Mesodermal cell (in vitro differentiated cells): ENCODE measurements around the gene MCM3AP.
A peak's percentile ranks its signal among the peaks of the same experiment; 100 is the strongest.

ENCODE experiments used
- H3K27ac ChIP-seq: 2 replicates; pipeline ENCODE4 v1.7.0; 2013; ENCODE audit warnings: mild to moderate bottlenecking, low read depth, low read length, moderate library complexity; ENCODE audit not compliant: severe bottlenecking
- H3K36me3 ChIP-seq: 2 replicates; pipeline ENCODE4 v1.7.1; 2013; ENCODE audit warnings: mild to moderate bottlenecking, low read length, moderate library complexity; ENCODE audit not compliant: control insufficient read depth, insufficient read depth
- H3K4me1 ChIP-seq: one replicate; pipeline ENCODE4 v1.7.1; 2013; ENCODE audit warnings: mild to moderate bottlenecking, low read length; ENCODE audit not compliant: insufficient read depth, control insufficient read depth, poor library complexity, severe bottlenecking
- H3K4me3 ChIP-seq: 2 replicates; pipeline ENCODE4 v1.7.0; 2013; ENCODE audit warnings: low read length, control low read depth, mild to moderate bottlenecking; ENCODE audit not compliant: insufficient read depth, poor library complexity, severe bottlenecking; ENCODE audit errors: extremely low read depth
- H3K9me3 ChIP-seq: 2 replicates; pipeline ENCODE4 v1.7.1; 2013; ENCODE audit warnings: mild to moderate bottlenecking, low read length, moderate library complexity; ENCODE audit not compliant: control insufficient read depth
- WGBS, 2 experiments: methylation state at CpG; one replicate each; pipeline ENCODE4 v1.1.5; 2013; ENCODE audit warnings: missing lambda C conversion rate in 2 of 2; ENCODE audit not compliant: insufficient coverage in 2 of 2; 5-methylcytosine and 5-hydroxymethylcytosine counted together

The MCM3AP gene

GRCh38 chr21:46294647-46295176 lies 9.3 kb upstream of the MCM3AP start:
- 76 to 90% methylated on average over 4 to 6 of the region's 10 CpGs for WGBS, 2 experiments

GRCh38 chr21:46291561-46291960 lies 6.2 kb upstream of the MCM3AP start:
- 100% methylated on average over 1 to 2 of the region's 2 CpGs for WGBS, 2 experiments

More at GRCh38 chr21:46294647-46295176, 9.3 kb upstream of the MCM3AP start:
- Histone ChIP-seq H3K4me1 (peaks cover 8% of the 10 kb centered on the region), H3K36me3 (peaks cover 31% of the 10 kb centered on the region), H3K9me3 (no peaks in the 10 kb centered on the region), H3K27ac (peak overlapping the region; percentile 41), H3K4me3 (no peak overlapping the region)

GRCh38 chr21:46289655-46290179 lies 4.3 kb upstream of the MCM3AP start:
- Histone ChIP-seq H3K4me3 (no peak overlapping the region), H3K4me1 (peaks cover 13% of the 10 kb centered on the region), H3K36me3 (peaks cover 29% of the 10 kb centered on the region), H3K9me3 (no peaks in the 10 kb centered on the region), H3K27ac (no peak overlapping the region)
- 72 to 84% methylated on average over 6 of the region's 6 CpGs for WGBS, 2 experiments

More at GRCh38 chr21:46291561-46291960, 6.2 kb upstream of the MCM3AP start:
- H3K27ac ChIP-seq: no peak overlapping the region
- H3K4me1 ChIP-seq: peaks cover 16% of the 10 kb centered on the region
- H3K36me3 ChIP-seq: peaks cover 25% of the 10 kb centered on the region
- no peak overlapping the region for H3K4me3 ChIP-seq
- H3K9me3 ChIP-seq: no peaks in the 10 kb centered on the region

- Histone ChIP-seq H3K4me1 (peaks cover 30% of the 10 kb centered on the region), H3K9me3 (no peaks in the 10 kb centered on the region), H3K27ac (no peak overlapping the region), H3K4me3 (peak overlapping the region; percentile 72), H3K36me3 (peaks cover 45% of the 10 kb centered on the region)
- WGBS, 2 experiments: 89 to 96% methylated on average over 2 to 10 of the region's 10 CpGs
Measured at GRCh38 chr21:46287541-46287940, 2.1 kb upstream of the MCM3AP start.

- Histone ChIP-seq H3K36me3 (peaks cover 46% of the 10 kb centered on the region), H3K9me3 (no peaks in the 10 kb centered on the region), H3K4me1 (peaks cover 34% of the 10 kb centered on the region), H3K27ac (peak overlapping the region; percentile 96), H3K4me3 (peak overlapping the region; percentile 72)
- 0% methylated on average over 7 to 8 of the region's 16 CpGs for WGBS, 2 experiments
Measured at GRCh38 chr21:46286648-46287002, 1.2 kb upstream of the MCM3AP start.

- H3K9me3 ChIP-seq: no peaks in the 10 kb centered on the region
- 0% methylated on average over 85 to 97 of the region's 105 CpGs for WGBS, 2 experiments
- H3K4me1 ChIP-seq: peaks cover 34% of the 10 kb centered on the region
- H3K36me3 ChIP-seq: peaks cover 46% of the 10 kb centered on the region
- peak within 1 kb of the TSS; percentile 72 for H3K4me3 ChIP-seq
- peak within 1 kb of the TSS; percentile 96 for H3K27ac ChIP-seq
Measured at GRCh38 chr21:46285761-46286647, 593 bp upstream of the MCM3AP start, which contains the start of gene YBEY. TSS of gene YBEY (plus strand) at chr21:46286342. CDS start at chr21:46286914, 572 bp downstream.

GRCh38 chr21:46284733-46285132 lies 678 bp downstream of the MCM3AP start:
- H3K27ac ChIP-seq: no peak overlapping the region
- H3K36me3 ChIP-seq: peaks cover 55% of the 10 kb centered on the region
- 89 to 91% methylated on average over 1 of the region's 1 CpG for WGBS, 2 experiments
- peaks cover 34% of the 10 kb centered on the region for H3K4me1 ChIP-seq
- H3K4me3 ChIP-seq: peak overlapping the region; percentile 72
- no peaks in the 10 kb centered on the region for H3K9me3 ChIP-seq

GRCh38 chr21:46284077-46284644 lies 1.2 kb downstream of the MCM3AP start:
- Histone ChIP-seq H3K4me1 (peaks cover 34% of the 10 kb centered on the region), H3K9me3 (no peaks in the 10 kb centered on the region), H3K4me3 (no peak overlapping the region), H3K36me3 (peaks cover 60% of the 10 kb centered on the region), H3K27ac (no peak overlapping the region)
- WGBS, 2 experiments: 94% methylated on average over 12 to 13 of the region's 15 CpGs

GRCh38 chr21:46274797-46275390 lies 10.5 kb downstream of the MCM3AP start:
- WGBS, 2 experiments: 97 to 100% methylated on average over 4 to 6 of the region's 11 CpGs

GRCh38 chr21:46273341-46273740 lies 12.1 kb downstream of the MCM3AP start:
- H3K4me3 ChIP-seq: no peak overlapping the region
- H3K9me3 ChIP-seq: no peaks in the 10 kb centered on the region
- no peaks in the 10 kb centered on the region for H3K4me1 ChIP-seq
- no peak overlapping the region for H3K27ac ChIP-seq
- WGBS, 2 experiments: 98% methylated on average over 6 to 13 of the region's 14 CpGs
- H3K36me3 ChIP-seq: peaks cover 100% of the 10 kb centered on the region

More at GRCh38 chr21:46274797-46275390, 10.5 kb downstream of the MCM3AP start:
- no peak overlapping the region for H3K4me3 ChIP-seq
- peaks cover 100% of the 10 kb centered on the region for H3K36me3 ChIP-seq
- H3K9me3 ChIP-seq: no peaks in the 10 kb centered on the region
- H3K27ac ChIP-seq: no peak overlapping the region
- H3K4me1 ChIP-seq: no peaks in the 10 kb centered on the region
